22Rv1 (cell line): ENCODE data around the gene LRGUK.

Source experiments
- H3K27ac ChIP-seq: fragments of 450-650 bp; 2 replicates; pipeline ENCODE4 v1.5.1; 2017
- ZFX ChIP-seq: fragments of 450-650 bp; IDR thresholded peaks from 2 replicates; pipeline ENCODE4 v1.6.1; 2017; ENCODE audit warnings: antibody characterized with exemption, borderline replicate concordance
- TF ChIP-seq, protein P1 (sequence below): fragments of 450-650 bp; IDR thresholded peaks from 2 replicates; pipeline ENCODE4 v1.5.1; 2017; ENCODE audit warnings: mild to moderate bottlenecking

Gene LRGUK

DNA sequence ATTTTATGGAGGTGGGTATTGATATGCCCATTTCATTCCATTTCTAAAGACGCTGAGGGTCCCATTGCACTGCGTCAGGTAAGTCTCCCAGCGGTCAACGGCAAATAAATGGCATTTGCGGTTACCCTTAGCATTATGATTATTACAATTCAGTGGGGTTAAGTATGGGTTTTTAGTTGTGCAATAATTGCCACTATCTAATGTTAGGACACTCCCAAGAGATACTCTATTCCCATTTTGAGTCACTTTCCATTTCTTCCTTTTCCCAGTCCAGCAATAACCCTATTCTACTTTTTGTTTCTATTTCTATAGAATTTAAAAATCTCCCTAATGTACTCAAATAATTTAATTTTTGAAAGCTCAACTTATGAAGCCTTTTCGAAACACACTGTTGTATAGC is 185.6 kb downstream of the LRGUK start:
- no peak overlapping the region for H3K27ac ChIP-seq
- no peak for TF ChIP-seq ZFX
- TF ChIP-seq, protein P1, sequence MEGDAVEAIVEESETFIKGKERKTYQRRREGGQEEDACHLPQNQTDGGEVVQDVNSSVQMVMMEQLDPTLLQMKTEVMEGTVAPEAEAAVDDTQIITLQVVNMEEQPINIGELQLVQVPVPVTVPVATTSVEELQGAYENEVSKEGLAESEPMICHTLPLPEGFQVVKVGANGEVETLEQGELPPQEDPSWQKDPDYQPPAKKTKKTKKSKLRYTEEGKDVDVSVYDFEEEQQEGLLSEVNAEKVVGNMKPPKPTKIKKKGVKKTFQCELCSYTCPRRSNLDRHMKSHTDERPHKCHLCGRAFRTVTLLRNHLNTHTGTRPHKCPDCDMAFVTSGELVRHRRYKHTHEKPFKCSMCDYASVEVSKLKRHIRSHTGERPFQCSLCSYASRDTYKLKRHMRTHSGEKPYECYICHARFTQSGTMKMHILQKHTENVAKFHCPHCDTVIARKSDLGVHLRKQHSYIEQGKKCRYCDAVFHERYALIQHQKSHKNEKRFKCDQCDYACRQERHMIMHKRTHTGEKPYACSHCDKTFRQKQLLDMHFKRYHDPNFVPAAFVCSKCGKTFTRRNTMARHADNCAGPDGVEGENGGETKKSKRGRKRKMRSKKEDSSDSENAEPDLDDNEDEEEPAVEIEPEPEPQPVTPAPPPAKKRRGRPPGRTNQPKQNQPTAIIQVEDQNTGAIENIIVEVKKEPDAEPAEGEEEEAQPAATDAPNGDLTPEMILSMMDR, result no peak

DNA sequence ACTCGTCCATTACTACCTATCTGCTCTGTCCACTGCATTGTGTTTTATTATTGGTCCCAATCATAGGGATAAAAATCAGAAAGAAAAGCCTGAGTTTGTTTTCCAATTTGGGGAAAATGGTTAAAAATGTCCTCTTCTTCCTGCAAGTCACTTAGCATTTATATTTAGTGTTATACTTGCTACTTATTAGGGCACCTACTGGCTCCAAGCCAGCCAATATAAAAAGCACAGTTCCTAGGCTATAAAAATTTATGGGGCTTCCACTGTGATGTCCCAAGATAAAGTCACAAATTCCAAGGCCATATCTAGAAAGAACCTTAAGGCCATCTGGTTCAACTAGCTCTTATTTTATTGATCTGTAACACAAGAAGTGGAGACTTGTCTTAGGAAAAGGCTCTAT is 186.4 kb downstream of the LRGUK start:
- no peak overlapping the region for H3K27ac ChIP-seq
- TF ChIP-seq, protein P1, result no peak
- TF ChIP-seq ZFX, result no peak
